Activated T-helper 17 cell treated with anti-CD3 and anti-CD28 coated beads, Interleukin-2, amount 50 U/mL, for 72 hours (primary cell): ENCODE results near the gene RASGRF2. TPM values are rescaled to one million over a fixed set of nuclear protein-coding genes. Genes with fewer than 3 reads are reported as not detected.

Source experiments
- ATAC-seq: fragments of 150-1000 bp; cut with Tn5 transposase; replicated peaks from 2 replicates; pipeline ENCODE4 v1.10.0; 2021; ENCODE audit warnings: mild to moderate bottlenecking, moderate library complexity
- H3K27ac Mint-ChIP-seq: one replicate; pipeline ENCODE4 v1.8.0; 2022; ENCODE audit warnings: mixed read lengths
- H3K27me3 Mint-ChIP-seq: one replicate; pipeline ENCODE4 v1.8.0; 2022; ENCODE audit warnings: mixed read lengths
- H3K36me3 Mint-ChIP-seq: one replicate; pipeline ENCODE4 v1.8.0; 2022; ENCODE audit warnings: low read depth, mild to moderate bottlenecking, mixed read lengths
- H3K4me1 Mint-ChIP-seq: one replicate; pipeline ENCODE4 v1.8.0; 2022; ENCODE audit warnings: mixed read lengths
- H3K4me3 Mint-ChIP-seq: one replicate; pipeline ENCODE4 v1.8.0; 2022; ENCODE audit warnings: mild to moderate bottlenecking, mixed read lengths
- H3K9me3 Mint-ChIP-seq: one replicate; pipeline ENCODE4 v1.8.0; 2022; ENCODE audit warnings: mixed read lengths
- total RNA-seq, 2 donors: library from RNA; stranded (reverse); gene quantifications; one replicate each; pipeline ENCODE4 v1.2.3, GENCODE V29; 2022

The RASGRF2 gene
- total RNA-seq, 2 donors from 2014 or later: 6.8 to 7.6 TPM

DNA sequence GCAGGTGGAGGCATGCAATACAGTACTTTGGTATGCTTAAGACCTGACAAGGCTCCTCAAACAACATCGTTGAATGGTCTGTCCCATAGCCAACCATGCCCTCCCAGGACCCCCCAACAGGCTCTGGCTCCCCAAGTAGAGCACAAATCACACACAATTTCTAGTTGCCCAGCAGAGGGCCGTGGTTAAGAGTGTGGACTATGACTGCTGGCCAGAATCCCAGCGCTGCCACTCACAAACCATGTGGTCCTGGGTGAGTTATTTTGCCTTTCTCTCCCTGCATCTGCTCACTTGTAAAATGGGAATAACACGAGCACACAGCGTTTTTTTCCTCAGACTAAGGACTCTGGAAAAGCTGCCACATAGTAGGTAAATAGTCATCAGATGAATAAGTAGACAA, 279.4 kb downstream of the RASGRF2 start:
- no peak for ATAC-seq
- Mint-ChIP-seq H3K4me1 (peaks cover 9% of the 10 kb centered on the region), H3K4me3 (no peak overlapping the region), H3K9me3 (no peaks in the 10 kb centered on the region), H3K27me3 (no peaks in the 10 kb centered on the region), H3K27ac (no peak overlapping the region), H3K36me3 (no peaks in the 10 kb centered on the region)

DNA sequence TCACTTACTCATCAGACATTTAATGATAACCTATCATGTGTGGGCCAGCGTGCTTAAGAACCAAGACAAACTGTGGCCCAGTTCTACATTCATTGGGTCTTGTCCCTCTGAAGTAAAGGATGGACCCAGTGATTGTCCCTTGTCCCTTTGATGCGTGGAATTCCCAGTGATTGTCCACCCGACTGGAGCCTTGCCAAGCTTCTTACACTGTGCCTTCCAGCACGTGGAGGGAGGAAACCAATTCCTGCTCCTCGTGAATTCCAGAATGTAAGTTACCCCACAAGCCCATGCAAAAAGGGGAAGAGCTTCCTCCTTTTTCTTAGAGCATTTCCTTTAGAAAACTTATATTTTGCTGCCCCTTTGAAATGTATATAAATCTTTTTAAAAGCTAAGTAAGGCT, 280.8 kb downstream of the RASGRF2 start:
- H3K27me3 Mint-ChIP-seq: no peaks in the 10 kb centered on the region
- H3K4me1 Mint-ChIP-seq: peaks cover 8% of the 10 kb centered on the region
- no peaks in the 10 kb centered on the region for H3K36me3 Mint-ChIP-seq
- H3K9me3 Mint-ChIP-seq: no peaks in the 10 kb centered on the region
- no peak overlapping the region for H3K4me3 Mint-ChIP-seq
- no peak overlapping the region for H3K27ac Mint-ChIP-seq
- ATAC-seq: no peak

DNA sequence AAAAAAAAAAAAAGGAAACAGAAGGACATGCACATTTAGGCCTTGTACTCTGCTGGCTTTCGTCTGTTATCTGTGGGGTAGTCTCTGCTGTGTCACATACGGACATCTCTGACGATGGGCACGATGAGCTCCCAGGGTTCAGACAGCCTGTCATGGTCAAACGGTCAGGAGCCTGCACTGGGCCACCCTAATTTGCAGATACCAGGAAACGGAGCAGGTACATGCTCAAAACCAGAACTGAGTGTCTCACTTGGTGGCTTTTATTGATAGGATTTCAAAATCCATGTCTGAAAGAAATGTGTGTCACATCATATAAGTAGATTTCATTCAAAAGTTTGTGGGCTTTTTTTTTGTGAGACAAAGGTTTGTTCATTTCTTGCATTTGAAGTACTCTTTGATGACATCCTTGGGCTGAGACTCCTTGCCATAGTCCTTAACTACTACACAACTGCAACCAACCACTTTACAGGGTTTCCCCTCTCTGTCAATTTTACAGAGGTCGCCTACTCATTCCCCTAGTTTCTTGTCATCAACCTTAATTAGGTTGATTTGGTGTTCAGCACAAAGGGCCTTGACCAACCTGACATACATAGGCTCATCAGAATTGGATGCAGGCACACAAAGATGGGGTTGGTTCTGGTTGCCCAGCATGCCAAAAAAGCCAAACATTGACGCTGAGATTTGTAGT, 281.9 kb downstream of the RASGRF2 start:
- ATAC-seq: peak; percentile 80
- Mint-ChIP-seq H3K36me3 (no peaks in the 10 kb centered on the region), H3K4me3 (no peak overlapping the region), H3K27ac (no peak overlapping the region), H3K4me1 (peaks cover 8% of the 10 kb centered on the region), H3K27me3 (no peaks in the 10 kb centered on the region), H3K9me3 (no peaks in the 10 kb centered on the region)

- Mint-ChIP-seq H3K27ac (no peak overlapping the region), H3K4me3 (no peak overlapping the region), H3K27me3 (no peaks in the 10 kb centered on the region), H3K36me3 (no peaks in the 10 kb centered on the region), H3K9me3 (no peaks in the 10 kb centered on the region), H3K4me1 (peaks cover 8% of the 10 kb centered on the region)
- ATAC-seq: no peak
Observed at GRCh38 chr5:81242906-81243436, 282.8 kb downstream of the RASGRF2 start.

GRCh38 chr5:81244451-81244850, 284.3 kb downstream of the RASGRF2 start:
- Mint-ChIP-seq H3K4me3 (no peak overlapping the region), H3K4me1 (peaks cover 8% of the 10 kb centered on the region), H3K27me3 (no peaks in the 10 kb centered on the region), H3K27ac (no peak overlapping the region), H3K36me3 (no peaks in the 10 kb centered on the region), H3K9me3 (no peaks in the 10 kb centered on the region)
- no peak for ATAC-seq

DNA sequence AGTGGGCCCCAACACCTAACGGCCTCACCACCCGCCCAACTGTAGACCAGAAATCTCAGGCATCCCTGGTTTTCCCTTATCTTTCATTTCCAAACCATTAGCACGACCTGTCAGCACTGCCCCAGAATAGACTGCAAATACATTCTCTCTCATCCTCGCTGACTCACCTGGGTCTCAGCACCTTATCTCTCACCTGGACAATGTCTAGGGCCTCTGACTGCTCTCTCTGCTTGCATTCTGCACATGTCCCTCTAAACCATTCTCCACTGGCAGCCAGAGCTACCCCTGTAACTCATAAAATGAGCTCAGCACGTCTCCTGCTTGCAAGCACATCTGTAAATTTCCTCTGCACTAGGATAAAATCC, 285.7 kb downstream of the RASGRF2 start:
- H3K9me3 Mint-ChIP-seq: peaks cover 4% of the 10 kb centered on the region
- peaks cover 5% of the 10 kb centered on the region for H3K36me3 Mint-ChIP-seq
- H3K27ac Mint-ChIP-seq: no peak overlapping the region
- no peak for ATAC-seq
- peaks cover 14% of the 10 kb centered on the region for H3K4me1 Mint-ChIP-seq
- H3K4me3 Mint-ChIP-seq: no peak overlapping the region
- H3K27me3 Mint-ChIP-seq: no peaks in the 10 kb centered on the region

DNA sequence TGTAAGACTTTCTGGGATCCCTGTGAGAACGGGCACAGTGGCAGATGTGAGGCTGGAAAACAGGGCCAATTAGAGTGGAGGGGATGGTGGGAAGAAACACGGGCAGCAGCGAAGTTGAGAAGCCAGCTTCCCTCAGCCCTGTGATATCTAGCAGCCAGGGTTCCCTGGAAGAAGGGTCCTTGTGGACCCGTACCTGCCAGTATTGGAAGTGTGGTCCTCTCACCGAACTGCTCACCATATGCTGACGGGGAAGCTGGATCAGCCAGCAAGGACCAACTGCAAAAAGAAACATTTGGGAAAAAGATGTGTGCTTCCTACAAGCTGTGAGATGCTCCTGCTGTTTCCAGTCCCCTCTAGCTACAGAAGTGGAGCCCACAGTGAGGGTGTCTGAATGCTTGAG, 286.5 kb downstream of the RASGRF2 start:
- H3K9me3 Mint-ChIP-seq: peaks cover 4% of the 10 kb centered on the region
- ATAC-seq: no peak
- peaks cover 5% of the 10 kb centered on the region for H3K36me3 Mint-ChIP-seq
- H3K27ac Mint-ChIP-seq: peak overlapping the region; percentile 29
- H3K4me1 Mint-ChIP-seq: peaks cover 14% of the 10 kb centered on the region
- no peak overlapping the region for H3K4me3 Mint-ChIP-seq
- no peaks in the 10 kb centered on the region for H3K27me3 Mint-ChIP-seq

DNA sequence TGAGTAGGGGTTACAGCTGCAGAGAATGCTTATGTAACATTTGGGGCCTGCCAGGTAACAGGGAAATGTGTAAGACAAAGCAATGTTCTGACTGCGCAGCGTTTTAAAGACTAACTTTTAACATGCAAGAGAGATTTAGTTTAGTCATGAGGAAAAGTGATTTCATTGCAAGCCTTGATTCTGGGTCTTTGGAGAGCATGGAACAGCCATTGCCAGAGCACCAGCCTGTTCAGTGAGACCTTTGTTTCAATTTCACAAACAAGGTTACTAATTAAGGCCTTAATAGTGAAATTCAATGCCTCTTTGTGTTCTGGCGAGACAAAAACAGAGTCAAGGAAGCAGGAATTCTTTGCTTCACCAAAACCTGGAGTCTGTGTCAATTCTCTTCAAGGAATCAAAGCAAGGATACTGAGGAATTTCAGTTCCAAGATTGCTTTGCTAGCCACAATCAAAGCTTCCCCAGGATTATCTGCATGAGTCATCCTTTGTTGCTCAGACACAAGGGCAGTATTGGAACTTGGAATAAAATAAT, 287.3 kb downstream of the RASGRF2 start:
- Mint-ChIP-seq H3K27me3 (no peaks in the 10 kb centered on the region), H3K9me3 (peaks cover 4% of the 10 kb centered on the region), H3K27ac (no peak overlapping the region), H3K36me3 (peaks cover 5% of the 10 kb centered on the region), H3K4me1 (peaks cover 12% of the 10 kb centered on the region), H3K4me3 (no peak overlapping the region)
- no peak for ATAC-seq

DNA sequence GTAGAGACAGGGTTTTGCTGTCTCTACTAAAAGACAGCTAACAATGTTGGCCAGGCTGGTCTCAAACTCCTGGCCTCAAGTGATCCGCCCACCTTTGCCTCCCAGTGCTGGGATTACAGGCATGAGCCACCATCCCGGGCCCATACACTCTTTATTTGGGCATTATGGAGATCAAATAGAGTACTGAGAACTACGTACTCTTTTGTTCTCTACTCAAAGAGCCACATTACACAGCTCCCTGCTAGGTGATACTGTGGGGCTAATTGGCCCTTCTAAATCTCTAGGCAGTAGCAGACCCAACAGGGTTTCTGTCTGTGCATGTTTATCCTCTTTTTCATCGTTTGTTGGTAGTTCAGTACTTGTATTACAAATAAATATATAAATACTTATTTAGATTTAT, 289.1 kb downstream of the RASGRF2 start:
- ATAC-seq: no peak
- H3K36me3 Mint-ChIP-seq: peaks cover 5% of the 10 kb centered on the region

DNA sequence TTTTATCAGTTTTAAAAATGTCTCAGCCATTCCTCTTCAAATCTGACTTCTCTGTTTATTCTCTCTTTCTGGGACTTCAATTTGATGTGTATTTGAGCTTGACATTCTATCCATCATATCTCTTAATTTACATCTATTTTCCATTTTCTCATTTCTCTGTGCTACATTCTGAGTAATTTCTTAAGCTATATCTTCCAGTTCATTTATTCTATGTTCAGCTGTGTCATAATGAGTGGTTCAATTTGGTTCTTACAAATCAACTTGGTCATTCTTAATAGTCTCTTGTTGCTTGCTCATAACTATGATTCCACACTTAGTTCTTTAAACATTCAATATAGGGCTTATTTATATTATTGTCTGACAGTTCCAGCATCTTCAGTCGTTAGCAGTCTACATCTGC, 289.8 kb downstream of the RASGRF2 start:
- Mint-ChIP-seq H3K4me3 (no peak overlapping the region), H3K36me3 (peaks cover 5% of the 10 kb centered on the region), H3K9me3 (peaks cover 4% of the 10 kb centered on the region), H3K27ac (no peak overlapping the region), H3K27me3 (no peaks in the 10 kb centered on the region), H3K4me1 (peaks cover 6% of the 10 kb centered on the region)
- peak; percentile 29 for ATAC-seq

More for the DNA sequence above, 289.1 kb downstream of the RASGRF2 start:
- Mint-ChIP-seq H3K27ac (no peak overlapping the region), H3K9me3 (peaks cover 4% of the 10 kb centered on the region), H3K4me3 (no peak overlapping the region), H3K4me1 (peaks cover 6% of the 10 kb centered on the region), H3K27me3 (no peaks in the 10 kb centered on the region)

DNA sequence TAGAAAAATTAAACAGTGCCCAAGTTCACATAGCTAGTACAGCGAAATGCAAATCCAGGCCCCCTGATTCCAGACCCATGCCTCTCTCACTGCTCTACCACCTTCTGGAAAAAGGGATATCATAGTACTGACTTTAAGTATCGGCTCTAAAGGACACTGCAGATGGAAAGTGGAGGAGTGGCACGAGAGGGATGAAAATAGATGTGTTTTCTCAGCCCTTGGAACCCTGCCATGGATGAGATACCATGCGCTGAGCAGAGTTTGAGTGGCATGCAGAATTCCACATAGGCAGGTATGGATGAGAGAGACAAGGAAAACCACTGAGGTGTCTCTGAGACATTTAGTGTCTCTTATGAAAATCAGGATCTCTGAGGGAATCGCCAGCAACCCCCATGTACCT, 291.8 kb downstream of the RASGRF2 start:
- peaks cover 4% of the 10 kb centered on the region for H3K9me3 Mint-ChIP-seq
- no peaks in the 10 kb centered on the region for H3K27me3 Mint-ChIP-seq
- no peak overlapping the region for H3K27ac Mint-ChIP-seq
- ATAC-seq: no peak
- peaks cover 5% of the 10 kb centered on the region for H3K36me3 Mint-ChIP-seq
- H3K4me3 Mint-ChIP-seq: no peak overlapping the region
- peaks cover 6% of the 10 kb centered on the region for H3K4me1 Mint-ChIP-seq

- peaks cover 6% of the 10 kb centered on the region for H3K4me1 Mint-ChIP-seq
- H3K9me3 Mint-ChIP-seq: peaks cover 4% of the 10 kb centered on the region
- H3K27ac Mint-ChIP-seq: no peak overlapping the region
- ATAC-seq: no peak
- H3K36me3 Mint-ChIP-seq: peaks cover 5% of the 10 kb centered on the region
- H3K27me3 Mint-ChIP-seq: no peaks in the 10 kb centered on the region
- H3K4me3 Mint-ChIP-seq: no peak overlapping the region
Observed at GRCh38 chr5:81252904-81253303, 292.7 kb downstream of the RASGRF2 start.

- no peak overlapping the region for H3K27ac Mint-ChIP-seq
- peaks cover 5% of the 10 kb centered on the region for H3K36me3 Mint-ChIP-seq
- peaks cover 4% of the 10 kb centered on the region for H3K9me3 Mint-ChIP-seq
- no peak for ATAC-seq
- H3K4me3 Mint-ChIP-seq: no peak overlapping the region
- H3K4me1 Mint-ChIP-seq: peaks cover 6% of the 10 kb centered on the region
- no peaks in the 10 kb centered on the region for H3K27me3 Mint-ChIP-seq
Observed at GRCh38 chr5:81253875-81254274, 293.7 kb downstream of the RASGRF2 start.

GRCh38 chr5:81254886-81255559, 294.9 kb downstream of the RASGRF2 start:
- no peak for ATAC-seq
- Mint-ChIP-seq H3K27ac (no peak overlapping the region), H3K4me3 (no peak overlapping the region), H3K4me1 (peaks cover 3% of the 10 kb centered on the region), H3K36me3 (peaks cover 5% of the 10 kb centered on the region), H3K27me3 (no peaks in the 10 kb centered on the region), H3K9me3 (peaks cover 7% of the 10 kb centered on the region)

- H3K27me3 Mint-ChIP-seq: no peaks in the 10 kb centered on the region
- no peaks in the 10 kb centered on the region for H3K4me1 Mint-ChIP-seq
- no peak overlapping the region for H3K4me3 Mint-ChIP-seq
- no peak for ATAC-seq
- no peak overlapping the region for H3K27ac Mint-ChIP-seq
- H3K9me3 Mint-ChIP-seq: peaks cover 13% of the 10 kb centered on the region
- peaks cover 7% of the 10 kb centered on the region for H3K36me3 Mint-ChIP-seq
Observed at GRCh38 chr5:81256766-81257165, 296.6 kb downstream of the RASGRF2 start.
